ENCODE results near the gene CNTN3.

Gene CNTN3

DNA sequence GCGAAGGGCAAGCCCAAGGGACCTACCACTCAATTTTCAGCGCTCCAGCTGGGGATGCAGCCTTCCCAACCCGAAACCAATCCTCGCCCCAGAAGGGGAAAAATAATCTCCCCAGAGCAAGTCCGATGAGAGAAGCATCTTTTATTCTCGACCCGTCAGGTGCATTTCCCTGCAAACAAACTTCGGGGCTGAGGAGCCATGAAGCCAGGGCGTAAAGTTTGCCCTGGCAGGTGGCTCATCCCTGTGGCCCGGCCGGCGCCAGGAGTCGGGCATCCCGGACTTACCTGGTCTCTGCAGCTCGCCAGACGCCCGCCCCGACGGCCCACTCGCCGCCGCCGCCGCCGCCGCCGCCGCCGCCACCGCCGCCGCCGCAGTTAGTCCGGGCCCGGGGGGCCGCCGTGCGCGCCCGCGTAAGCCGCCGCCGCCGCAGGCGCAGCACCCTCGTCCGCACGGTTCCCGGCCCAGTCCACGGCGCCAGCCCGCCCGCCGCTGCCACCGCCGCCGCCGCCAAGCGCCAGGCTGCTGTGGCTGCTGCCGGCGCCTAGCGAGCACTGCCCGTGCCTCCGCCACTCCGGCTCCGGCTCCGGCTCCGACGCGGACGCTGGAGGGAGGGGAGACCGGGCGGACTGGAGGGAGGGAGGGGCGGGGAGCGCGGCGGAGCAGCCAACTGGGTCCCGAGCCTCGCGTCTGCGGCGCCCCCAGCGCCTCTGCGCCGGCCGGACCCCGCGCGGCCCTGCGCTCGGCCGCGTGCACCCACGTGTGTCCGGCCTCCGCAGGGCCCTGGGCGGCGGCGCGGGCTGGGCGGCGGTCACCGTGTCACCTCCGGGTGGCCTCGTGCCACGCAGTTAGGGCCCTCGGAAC lies at the start of gene CNTN3:
TSS of gene CNTN3 (minus strand) at position 553 of the 861 bp plus-strand sequence. CDS start 93,547 bp downstream, outside the sequence.
- no peak for DNase-seq

DNA sequence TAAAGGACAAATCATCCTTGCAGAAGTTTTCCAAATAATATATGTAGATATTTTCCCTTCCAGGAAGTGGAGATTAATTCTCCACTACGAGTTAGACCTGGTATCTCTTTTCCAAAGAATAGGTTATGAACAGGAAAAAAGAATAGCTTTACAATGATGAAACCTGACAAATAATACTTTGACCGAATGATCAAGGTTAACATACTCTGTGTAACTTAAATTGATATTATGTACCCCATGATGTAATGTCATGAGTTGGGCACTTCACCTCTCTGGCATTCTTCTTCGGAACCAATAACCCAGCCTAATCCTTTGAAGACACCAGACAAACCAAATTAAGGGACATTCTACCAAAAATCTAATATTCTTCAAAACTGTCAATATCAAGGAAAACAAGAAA lies 48.7 kb upstream of the CNTN3 start:
- no peak for DNase-seq

DNA sequence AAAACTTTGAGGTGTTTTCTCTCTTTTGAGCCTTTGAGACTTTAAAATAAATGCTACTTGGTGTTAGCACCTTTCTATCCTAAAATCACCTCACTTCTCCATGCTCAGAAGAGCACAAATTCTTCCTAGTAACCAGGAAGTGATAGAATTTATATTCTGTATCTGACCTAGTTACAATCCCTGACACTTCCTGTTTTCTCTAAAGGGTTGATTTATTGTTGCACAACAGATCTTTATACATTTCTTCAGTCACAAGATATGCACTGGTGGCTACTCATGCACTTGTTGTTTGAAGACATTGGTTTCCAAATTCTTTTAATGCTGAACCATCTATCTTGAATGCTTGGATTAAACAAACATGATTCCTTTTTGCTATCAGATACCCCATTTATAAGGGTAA lies 47.2 kb upstream of the CNTN3 start:
- peak in 1 of 2 experiments; percentile 11 for DNase-seq

DNA sequence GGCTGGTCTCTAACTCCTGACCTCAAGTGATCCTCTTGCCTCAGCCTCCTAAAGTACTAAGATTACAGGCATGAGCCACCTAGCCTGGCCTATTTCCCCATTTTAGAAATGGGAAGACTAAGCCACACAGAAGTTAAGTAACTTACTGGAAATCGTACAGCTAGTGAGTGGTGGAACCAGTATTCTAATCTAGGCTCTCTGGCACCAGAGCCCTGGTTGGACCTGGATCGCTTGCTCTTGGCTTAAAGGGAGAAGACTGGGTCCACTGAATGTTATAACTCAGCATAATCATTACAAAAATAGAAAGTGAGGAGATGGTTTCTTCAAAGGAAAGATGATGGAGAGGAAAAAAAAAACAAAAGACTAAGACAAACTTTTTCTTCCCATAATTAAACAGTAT lies 37.4 kb upstream of the CNTN3 start:
- no peak for DNase-seq

DNA sequence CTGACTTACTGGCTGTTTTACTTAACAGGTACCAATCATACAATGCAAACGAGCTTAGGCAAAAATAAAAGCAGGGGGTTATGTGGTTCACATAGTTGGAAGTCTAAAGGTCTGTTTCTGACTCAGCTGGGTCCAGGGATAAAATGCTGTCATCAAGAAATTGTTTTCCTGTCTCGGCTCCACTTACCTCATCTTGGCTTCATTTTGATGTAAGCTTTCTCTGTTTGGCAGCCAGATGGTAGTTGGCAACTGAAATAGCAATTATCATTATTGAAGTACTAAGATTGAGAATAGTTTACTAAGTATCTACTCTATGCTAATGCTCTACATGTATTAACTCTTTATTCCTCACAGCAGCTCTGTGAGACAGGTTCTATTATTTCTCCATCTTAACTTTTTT lies 36.8 kb upstream of the CNTN3 start:
- no peak for DNase-seq

DNA sequence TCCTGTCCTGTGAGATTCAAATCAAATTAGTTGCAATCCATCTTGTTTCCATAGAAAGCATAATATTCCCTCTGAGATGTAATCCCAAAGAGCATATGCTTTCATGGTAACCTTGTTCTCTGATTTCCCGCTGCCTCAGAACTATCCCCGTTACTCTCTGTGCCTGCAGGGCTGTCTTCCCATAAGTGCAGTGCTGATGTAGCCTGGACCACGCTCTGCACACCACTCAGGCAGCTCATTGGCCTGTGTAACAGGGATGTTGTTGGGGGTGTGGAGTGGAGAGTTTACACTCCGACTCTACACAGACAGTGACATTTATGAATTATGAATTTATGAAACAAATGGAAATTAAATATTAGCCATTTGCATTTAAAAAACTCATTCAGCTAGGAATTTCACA lies 33.6 kb upstream of the CNTN3 start:
- DNase-seq, result no peak

DNA sequence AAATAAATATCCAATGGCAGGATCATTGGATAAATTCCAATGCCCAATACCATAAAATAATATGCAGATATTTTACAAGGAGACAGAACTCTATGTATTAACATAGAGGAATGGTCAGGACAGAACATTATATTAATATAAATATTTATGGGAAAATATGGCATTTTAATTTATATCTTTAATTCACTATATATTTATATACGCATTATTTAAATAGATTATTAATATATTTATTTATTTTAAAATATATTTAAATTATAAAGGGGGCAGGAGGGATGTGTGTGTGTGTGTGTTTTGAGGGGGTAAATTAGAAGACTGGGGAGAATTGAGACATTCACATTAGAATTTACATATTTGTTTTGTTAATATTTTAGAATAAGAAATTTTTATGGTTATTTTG lies 31.6 kb upstream of the CNTN3 start:
- no peak for DNase-seq

DNA sequence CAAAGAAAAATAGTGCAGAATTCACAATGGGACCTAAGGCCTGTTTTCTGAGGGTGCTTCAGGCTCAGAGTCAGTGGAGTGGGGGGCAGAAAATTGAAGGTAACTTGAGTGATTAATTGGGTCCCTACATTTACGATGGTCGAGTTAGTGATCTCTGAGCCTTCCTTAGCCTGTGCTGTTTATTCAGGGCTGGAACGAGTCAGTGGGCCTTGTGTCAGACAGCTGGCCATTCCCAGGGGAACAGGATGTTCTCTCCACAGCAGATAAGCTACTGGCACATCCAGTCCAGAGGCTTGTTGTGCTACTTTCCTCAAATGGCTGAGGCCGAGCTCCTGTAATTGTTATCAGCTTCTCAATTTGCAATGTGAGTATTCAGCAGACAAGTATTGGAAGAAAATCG lies 29.2 kb upstream of the CNTN3 start:
- DNase-seq, result no peak

DNA sequence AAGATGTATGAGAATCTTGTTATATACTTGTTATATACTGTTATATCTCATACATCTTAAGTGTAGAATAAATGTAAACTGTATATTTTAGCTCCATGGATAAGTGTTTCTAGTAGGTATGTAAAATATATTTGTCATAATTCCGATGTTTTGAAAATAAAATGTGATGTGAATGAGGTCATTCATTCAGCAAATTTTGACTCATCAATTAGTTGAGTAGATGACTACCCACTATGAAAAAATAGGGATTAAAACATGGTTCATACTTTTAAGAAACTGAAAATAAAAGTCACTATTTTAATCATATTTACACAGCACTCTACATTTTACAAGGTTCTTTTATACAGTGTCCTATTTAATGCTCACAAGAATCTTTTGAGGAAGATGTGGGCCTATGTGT lies 28.4 kb upstream of the CNTN3 start:
- no peak for DNase-seq

DNA sequence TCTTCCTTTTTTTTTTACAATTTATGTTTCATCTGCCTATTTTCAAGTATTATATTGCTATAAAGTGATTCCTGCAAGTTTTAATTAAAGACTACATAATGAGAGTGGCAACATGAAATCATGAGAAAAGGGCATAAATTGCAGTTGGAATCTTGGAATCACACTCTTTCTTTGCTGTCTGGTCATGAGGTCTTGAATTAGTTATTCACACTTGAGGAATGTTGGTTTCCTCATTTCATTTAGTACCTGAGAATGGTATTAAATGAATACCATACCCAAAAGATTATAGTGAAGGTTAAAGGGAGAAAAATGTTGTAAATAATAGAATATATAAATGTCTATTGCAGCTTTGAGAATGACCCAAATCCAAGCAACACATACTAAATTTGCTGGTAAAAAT lies 25.8 kb upstream of the CNTN3 start:
- DNase-seq, result no peak

DNA sequence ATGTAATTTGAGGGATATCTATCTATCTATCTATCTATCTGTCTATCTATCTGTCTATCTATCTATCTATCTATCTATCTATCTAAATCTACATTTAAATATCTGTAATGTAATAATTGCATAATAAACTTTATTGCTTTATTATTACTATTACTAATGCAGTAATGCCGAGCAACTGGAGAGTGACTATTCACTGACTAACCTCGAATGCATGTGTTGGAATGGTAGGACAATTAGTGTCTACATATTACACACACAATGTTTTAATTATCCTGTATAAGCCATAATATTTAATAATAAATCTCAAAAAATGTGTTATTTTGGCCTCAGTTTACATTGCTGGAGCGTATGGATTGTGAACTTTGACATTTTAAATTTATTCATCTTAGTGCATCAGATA lies 25.2 kb upstream of the CNTN3 start:
- DNase-seq, result no peak

DNA sequence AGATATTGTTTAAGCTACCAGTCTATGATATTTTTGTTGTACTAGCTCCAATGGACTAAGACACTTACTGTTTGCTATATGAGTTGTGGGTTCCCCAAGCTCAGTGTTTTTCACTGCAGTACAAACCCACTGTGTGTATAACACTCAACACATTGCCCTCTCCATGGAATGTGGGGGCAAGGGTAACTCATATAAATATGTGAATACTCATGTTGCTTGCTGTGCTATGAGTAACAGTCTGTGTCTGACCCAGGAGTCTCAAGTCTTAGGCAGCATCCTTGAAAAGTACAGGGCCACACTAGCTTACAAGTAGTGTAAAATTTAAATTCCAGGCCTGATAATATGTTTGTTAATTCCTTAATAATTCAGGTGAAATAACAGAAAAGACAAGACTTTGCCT lies 22.5 kb upstream of the CNTN3 start:
- no peak for DNase-seq

DNA sequence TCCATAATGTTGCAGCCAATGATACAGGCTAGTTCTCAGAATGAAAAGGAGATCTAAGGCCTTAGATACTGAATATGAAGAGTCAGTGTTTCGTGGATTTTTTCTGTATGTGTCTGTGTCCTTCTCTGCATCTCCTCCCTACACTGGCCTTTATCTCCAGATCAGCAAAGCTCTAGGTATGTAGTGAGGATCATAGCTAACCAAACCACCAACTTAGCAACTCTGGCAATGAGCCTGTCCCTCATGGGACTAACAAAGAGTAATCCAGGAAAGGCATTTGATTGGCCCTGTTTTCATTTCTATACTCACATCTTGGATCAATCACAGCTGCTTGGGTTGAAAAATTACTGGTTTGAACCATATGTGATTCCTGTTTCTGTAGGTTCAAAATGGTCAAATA lies 18.6 kb upstream of the CNTN3 start:
- DNase-seq, result no peak

DNA sequence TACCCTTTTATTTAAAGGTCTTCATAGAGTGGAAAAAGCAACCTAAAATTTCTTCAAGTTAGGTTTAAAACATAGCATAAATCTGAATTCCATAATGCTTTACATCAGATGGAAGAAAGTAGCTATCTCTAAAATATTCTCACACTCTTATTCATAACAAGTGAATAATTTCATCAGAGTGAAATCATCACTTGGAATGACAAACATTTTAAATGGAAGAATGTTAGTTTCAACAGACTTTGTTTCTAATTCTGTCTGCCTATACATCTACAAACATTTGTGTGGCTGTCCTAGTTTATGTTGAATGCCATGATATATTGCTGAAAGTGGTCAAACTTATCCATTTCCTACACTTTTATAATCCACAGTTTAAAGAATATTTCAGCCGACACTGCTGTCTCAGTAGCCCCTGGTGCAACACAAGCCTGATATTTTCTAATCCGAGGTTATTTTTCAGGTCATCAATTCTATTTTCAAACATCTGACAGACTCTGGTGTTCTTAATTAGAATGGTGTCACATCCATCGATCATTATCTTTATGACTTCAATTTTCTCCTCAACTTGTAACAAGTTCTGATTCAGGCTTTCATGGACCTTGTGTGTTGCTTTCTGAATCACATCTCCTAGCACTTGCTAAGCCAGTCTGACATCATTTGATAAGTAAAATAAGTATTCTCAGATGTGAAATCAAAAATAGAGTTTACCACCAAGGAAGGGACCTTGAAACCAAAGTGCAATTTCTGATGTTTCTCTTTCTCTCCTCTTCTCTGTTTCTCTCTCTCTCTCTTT lies 17.1 kb upstream of the CNTN3 start:
- DNase-seq, result no peak

DNA sequence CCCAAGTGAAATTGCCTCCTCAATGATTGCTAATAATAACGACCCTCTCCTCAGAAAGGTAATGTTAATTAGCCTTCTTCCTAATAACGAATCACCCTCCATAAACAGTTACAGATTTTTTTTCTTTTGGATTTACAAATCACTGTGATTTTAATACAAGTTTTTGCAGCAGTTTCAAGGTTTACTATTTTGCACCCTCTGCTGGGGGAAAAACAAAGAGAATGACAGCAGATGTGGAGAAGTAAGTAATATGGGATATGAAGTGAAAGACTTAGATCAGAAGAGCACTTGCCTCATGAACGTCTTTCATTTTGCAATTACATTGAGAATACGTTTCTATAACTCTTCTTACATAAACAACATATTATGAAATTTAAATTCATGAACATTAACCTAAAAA lies 16.1 kb upstream of the CNTN3 start:
- no peak for DNase-seq

DNA sequence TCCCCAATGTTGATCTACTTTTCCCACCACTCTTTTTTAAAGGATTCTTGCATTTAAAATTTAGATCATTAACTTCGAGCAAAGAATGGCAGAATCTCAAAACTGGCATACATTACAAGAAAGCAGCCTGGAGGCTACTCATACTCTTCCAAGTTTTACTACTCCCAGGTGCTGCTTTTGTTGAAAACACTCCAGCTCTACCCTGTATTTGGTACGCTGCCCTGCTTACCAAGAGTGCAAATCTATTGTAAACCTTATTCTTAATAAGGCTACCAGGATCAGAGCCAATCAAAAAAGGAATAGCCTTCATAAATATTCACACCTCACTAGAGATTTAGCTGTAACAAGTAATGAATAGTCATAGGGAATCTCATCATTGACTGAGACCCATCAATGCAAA lies 11.6 kb upstream of the CNTN3 start:
- DNase-seq, result no peak

DNA sequence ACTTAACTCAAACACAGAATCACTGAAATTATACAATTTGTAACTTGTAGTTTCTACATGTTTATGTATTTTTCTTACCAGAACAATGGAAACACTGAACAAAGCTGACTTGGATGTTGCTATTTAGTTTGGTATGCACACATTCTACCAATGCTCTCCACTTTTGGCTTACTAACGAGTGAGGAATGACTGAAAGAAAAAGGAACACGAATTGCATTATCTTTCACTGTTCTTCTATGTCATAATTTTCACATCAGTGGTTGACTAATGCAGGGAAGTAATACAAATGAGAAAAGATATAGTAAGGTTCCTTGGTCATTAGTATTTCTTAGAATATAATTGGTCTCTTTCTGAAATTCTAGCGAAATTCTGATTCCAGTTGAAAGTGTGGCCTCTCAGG lies 9.8 kb upstream of the CNTN3 start:
- no peak for DNase-seq

DNA sequence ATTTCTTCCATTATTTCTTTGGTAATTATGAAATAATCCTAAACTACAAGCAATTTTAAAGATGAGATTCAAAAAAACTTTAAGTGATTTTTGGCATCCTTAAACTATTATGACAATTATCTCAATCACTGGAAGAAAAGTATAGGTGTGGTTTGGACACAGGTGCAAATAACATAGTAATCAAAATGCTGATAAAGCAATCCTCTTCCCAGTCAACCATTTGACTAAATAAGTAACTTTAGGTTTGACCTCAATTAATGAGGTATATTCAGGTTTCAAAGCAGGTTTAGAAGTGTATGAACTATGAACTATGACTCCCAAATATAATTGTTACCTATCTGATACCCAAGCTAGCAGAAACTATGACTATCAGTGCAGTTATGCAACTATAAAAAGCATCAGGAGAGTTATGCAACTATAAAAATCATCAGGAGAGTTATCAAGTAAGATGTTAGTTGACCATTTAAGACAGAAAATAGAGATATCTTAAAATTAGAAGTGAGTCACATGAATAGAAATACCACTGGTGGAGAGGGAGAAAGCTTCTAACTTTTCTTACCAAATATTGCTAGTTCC lies 8.9 kb upstream of the CNTN3 start:
- DNase-seq, result no peak

DNA sequence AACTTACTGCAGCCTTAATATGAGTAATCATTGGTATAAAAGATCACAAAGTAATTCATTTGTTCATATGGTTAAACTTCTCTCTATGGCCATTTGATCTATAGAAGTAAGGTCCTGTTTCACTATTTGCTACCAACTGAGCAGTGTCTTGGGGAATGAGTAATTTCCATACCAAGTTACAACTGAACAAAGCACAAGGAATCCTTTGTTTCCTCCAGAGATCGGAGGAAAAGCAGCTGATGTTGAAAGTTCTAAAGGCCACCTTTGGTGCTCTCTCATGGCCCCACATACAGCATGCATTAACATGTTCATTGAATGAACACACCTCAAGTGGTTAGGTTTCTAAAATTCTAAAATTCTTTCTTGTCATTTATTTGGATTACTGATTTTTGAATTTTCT lies 7.1 kb upstream of the CNTN3 start:
- DNase-seq, result no peak

DNA sequence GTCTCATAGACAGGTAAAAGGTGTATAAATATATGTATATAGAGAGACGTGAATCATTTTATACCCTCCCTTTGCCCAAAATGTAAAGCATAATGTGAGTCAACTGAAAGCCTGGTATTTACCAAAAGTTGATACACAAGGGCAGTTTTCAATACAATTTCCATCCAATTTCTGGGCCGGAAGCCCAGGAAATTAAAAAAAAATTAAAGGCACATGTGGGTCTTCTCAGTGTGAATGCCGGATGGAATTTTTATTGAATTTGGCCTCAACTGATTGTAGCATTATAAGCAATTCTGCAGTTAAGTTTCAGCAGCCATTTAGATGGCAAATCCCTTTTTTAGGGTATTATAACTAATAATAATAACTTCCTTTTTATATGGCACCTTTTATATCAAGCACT lies 3.3 kb upstream of the CNTN3 start:
- no peak for DNase-seq

DNA sequence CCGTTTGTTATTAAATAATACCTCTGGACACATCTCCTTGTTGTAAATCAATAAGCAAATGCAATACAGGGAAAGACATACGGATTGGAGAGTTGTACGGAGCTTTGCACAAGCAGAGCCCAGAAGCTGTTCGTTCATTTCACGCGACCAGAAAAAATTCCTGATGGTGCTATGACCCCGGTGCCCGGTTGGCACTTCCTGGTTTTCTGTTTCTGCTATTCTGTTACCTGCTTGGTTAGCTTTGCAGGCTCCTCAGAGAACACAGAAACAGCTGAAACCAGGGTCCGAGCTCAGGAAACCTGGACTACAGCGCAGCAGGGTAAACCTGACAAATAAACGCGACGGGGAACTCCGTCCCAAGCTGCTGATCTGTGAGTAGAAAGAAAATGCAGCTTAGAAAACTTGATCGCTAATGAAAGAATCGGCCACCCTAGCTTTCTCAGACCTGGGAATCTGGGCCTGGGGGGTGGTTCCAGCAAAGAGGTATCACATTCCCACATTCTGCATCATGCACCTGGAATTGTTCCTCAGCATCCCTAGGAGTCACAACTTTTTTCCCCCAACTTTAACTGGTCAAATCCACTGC lies 845 bp downstream of the CNTN3 start:
- DNase-seq, result no peak

DNA sequence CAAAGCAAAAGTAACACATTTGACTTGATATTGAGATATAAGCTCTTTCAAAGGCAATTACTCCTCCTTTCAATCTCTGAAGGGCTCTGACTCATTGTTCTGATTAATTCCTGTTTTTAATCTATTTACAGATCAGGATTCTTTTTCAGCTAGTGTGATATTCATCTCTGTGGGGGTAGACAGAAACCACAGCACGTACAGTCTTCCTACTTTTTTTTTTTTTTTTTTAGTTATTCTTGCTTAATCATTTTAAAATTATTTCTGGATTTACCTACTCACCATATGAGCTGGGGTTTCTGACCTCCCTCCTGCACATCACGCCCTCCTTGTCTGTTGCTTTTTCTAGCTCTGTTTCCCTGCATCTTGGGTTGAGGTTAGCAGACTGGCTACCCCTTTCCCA lies 1.4 kb downstream of the CNTN3 start:
- no peak for DNase-seq

DNA sequence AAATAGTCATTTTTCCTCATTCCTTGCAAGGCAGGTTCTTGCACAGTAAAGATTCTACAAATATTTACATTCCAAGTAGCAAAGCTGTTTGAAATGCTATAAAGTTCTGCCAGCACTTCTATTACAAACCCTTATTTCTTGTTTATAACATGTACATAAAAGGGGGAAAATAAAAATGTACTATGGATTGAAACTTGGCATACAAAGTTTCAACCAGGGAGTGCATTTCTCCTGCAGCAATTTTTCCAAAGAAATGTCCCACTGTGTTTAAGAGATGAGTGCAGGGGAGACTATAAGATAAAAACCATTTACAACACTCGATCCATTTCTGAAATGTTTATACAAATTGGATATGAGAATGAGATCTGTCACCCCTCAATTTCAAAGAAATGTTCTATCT lies 3.3 kb downstream of the CNTN3 start:
- DNase-seq, result no peak

DNA sequence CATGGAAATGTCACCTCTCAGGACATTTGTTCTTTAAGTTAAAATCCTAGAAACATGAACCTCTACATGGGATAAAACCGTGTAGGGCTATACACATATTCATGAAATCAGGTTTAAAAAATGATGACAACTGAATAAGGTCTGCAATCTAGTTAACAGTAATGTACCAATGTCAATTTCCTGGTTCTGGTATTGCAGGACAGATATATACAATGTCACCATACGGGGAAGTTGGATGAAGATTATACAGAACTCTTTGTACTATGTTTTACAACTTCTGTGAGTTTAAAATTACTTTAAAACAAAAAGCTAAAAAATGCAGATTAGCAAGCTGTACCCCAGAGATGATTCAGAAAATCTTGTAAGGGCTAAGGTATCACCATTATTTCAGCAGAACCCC lies 6.7 kb downstream of the CNTN3 start:
- DNase-seq, result no peak
